ENCODE data around the gene CDX2. TPM values are rescaled to one million over a fixed set of nuclear protein-coding genes. Genes with fewer than 3 reads are reported as not detected.

CDX2 gene
- total and polyA plus RNA-seq, 9 of the 15 experiments (the other 6 are each of a cell fraction or from before 2014, with no cell fraction given), result 0.04 TPM; not detected in 8

DNA sequence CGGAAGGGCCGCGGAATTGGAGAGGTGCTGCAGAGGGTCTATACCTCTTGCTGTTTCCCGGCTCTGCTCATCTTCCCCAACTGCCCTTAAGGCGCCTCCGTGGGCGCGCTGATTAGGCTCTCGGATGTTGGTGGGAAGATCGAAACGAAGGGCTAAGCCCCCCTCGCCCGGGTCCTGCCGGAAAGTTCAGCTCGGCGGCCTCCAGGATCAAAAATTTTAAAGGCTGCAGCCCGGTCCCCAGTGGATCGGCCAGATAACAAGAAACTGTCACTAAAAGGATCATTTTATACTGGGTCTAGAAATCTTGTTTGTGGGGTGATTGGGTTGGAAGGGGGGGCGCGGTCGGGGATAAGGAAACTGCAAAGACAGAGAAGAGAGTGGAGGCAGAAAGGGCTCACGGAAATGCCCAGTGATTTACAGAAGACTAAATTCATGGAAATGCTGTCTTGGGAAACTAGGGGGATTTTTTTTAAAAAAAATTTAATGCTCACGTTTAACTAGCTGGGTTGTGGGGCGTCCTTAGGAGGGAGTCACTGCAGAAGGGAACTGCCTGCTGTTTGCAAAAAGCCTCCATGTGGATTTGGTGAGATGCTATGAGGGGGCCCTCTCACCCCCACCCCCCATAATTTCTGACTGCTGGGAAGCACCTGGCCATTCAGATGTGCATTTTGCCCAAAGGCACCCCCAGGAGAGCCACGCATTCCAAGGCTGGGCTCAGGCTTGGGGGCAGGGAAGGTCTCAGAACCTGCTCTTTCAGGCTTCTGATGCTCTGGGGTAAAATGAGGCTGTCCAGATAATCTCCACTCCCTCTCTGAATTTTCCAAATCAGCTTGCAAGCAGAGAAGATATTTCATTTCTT lies 7.7 kb downstream of the CDX2 start:
- BruUV-seq (replicated peaks), result no TSS peak
- no peak overlapping the region for H2AFZ ChIP-seq (ENCODE audit: low read depth, low read length)

More for the DNA sequence above, 7.7 kb downstream of the CDX2 start:
- H3K4me2 ChIP-seq (ENCODE audit: insufficient read depth, low read length), result no peak overlapping the region
- no peaks in the 10 kb centered on the region; the same call in 1 of the 2 replicates for H4K20me1 ChIP-seq (replicated peaks; ENCODE audit: control insufficient read depth, insufficient read depth, low read length)
- no peak overlapping the region for H3K4me3 ChIP-seq
- H3K4me1 ChIP-seq (replicated peaks in 1 of 2; ENCODE audit: control insufficient read depth in 2 of 2, insufficient read depth in 2 of 2, low read length in 2 of 2), result peaks cover 0 to 13% of the 10 kb centered on the region in 2 experiments; a peak in 2 of 5 replicates
- H3K27ac ChIP-seq (ENCODE audit: extremely low read depth, low read depth, low read length), result no peak overlapping the region
- ATAC-seq, result no peak
- no peak for FAIRE-seq
- in situ Hi-C loops (cut with MboI), result loop anchor here (25.0 kb wide), 1 partner anchor 449 kb away; no protein-coding TSS in a partner anchor
- no peaks in the 10 kb centered on the region for H3K9me1 ChIP-seq (ENCODE audit: control insufficient read depth, insufficient read depth, low read length)
- peaks cover 5 to 41% of the 10 kb centered on the region in 2 experiments; a peak in 3 of 5 replicates for H3K27me3 ChIP-seq (ENCODE audit: control insufficient read depth in 2 of 2, insufficient read depth in 2 of 2, low read length in 2 of 2)
- intact Hi-C loops (cut with micrococcal nuclease), result no loop called here
- no peak for DNase-seq (ENCODE audit: extremely low read depth in 1 of 4, low spot score in 3 of 4)
- H3K9ac ChIP-seq (ENCODE audit: insufficient read depth in 1 of 2, low read depth in 2 of 2, low read length in 2 of 2), result no peak overlapping the region
- no peaks in the 10 kb centered on the region for H3K79me2 ChIP-seq (ENCODE audit: control insufficient read depth, insufficient read depth, low read length)
- TF ChIP-seq STAG1 (CRISPR knock-in tag; IDR thresholded peaks at IDR 0.05; ENCODE audit: borderline replicate concordance), result no peak
- TF ChIP-seq ARID3B (CRISPR knock-in tag; IDR thresholded peaks at IDR 0.05; ENCODE audit: borderline replicate concordance), result no peak
- TF ChIP-seq, protein P1, sequence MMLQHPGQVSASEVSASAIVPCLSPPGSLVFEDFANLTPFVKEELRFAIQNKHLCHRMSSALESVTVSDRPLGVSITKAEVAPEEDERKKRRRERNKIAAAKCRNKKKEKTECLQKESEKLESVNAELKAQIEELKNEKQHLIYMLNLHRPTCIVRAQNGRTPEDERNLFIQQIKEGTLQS (IDR thresholded peaks at IDR 0.05), result no peak
- TF ChIP-seq, protein P1 (CRISPR knock-in tag; conservative IDR thresholded peaks at IDR 0.05), result no peak
- TF ChIP-seq SRSF1 (IDR thresholded peaks at IDR 0.05; ENCODE audit: low read depth, low read length), result no peak
- TF ChIP-seq ZBTB17 (CRISPR knock-in tag; IDR thresholded peaks at IDR 0.05), result no peak
- TF ChIP-seq ZFX (CRISPR knock-in tag; IDR thresholded peaks at IDR 0.05), result no peak
- no peak for TF ChIP-seq BMI1 (IDR thresholded peaks at IDR 0.05; ENCODE audit: low read length)
- no peak for TF ChIP-seq SAFB2 (IDR thresholded peaks at IDR 0.05; ENCODE audit: borderline replicate concordance, low read depth, low read length, severe bottlenecking)
- TF ChIP-seq TCF15 (CRISPR knock-in tag; IDR thresholded peaks at IDR 0.05), result no peak
- TF ChIP-seq ZEB2 (IDR thresholded peaks at IDR 0.05), result no peak
- CTCF ChIA-PET (ENCODE audit: low intra/inter-chr PET ratio), result no interaction called here
- WGBS (ENCODE audit: insufficient coverage, low coverage, missing lambda C conversion rate), result 5% methylated on average over 17 of the region's 25 CpGs
- POLR2A ChIA-PET, result no interaction called here
- no peaks in the 10 kb centered on the region for H3K36me3 ChIP-seq (ENCODE audit: control insufficient read depth, insufficient read depth, low read length)
- no peaks in the 10 kb centered on the region for H3K9me3 ChIP-seq (replicated peaks; ENCODE audit: control insufficient read depth, insufficient read depth, low read depth, low read length)

All from K562 (cell line).